PC-9 (cell line): ENCODE data around the gene FGF22. TPM values are rescaled to one million over a fixed set of nuclear protein-coding genes. Genes with fewer than 3 reads are reported as not detected.
"Not testable (repeated sequence)": the region's sequence is repeated elsewhere in the genome, so short reads cannot be mapped to it uniquely, and the experiment has no call there.

Source experiments
- BruUV-seq: library from RNA; stranded (reverse); fragments of 400-500 nt; replicated peaks from 2 replicates; lab custom pipeline; 2021; lab: Mats Ljungman, UMichigan
- CTCF ChIA-PET: fragments of 300-600 bp; sonication (Branson Sonifier 250); formaldehyde crosslinking; loops from one replicate; lab custom pipeline; 2022; ENCODE audit warnings: antibody characterized with exemption; lab: Charles Lee
- POLR2A ChIA-PET: fragments of 300-600 bp; sonication (Branson Sonifier 250); formaldehyde crosslinking; loops from one replicate; lab custom pipeline; 2022; ENCODE audit warnings: antibody characterized with exemption; ENCODE audit not compliant: unreplicated experiment; lab: Charles Lee
- DNase-seq, 2 experiments: peaks; one replicate each; pipeline versions ENCODE4 v3.0.0 to v3.0.0-alpha.2; 2015 to 2022; ENCODE audit warnings: mixed read lengths in 1 of 2
- H2AFZ ChIP-seq: fragments of 200-600 bp; sonication (generic); 2 replicates; pipeline ENCODE4 v1.8.1; 2017; ENCODE audit warnings: antibody characterized with exemption
- H3F3A ChIP-seq: fragments of 200-600 bp; sonication (generic); 2 replicates; pipeline ENCODE4 v1.8.1; 2017; ENCODE audit warnings: antibody characterized with exemption, mild to moderate bottlenecking, low read depth; ENCODE audit not compliant: insufficient read depth
- H3K27ac ChIP-seq: fragments of 200-600 bp; sonication (generic); 2 replicates; pipeline ENCODE4 v1.6.1; 2016; ENCODE audit warnings: mixed run types
- H3K27me3 ChIP-seq: fragments of 200-600 bp; sonication (generic); 2 replicates; pipeline ENCODE4 v1.6.1; 2016; ENCODE audit warnings: low read depth, mixed run types; ENCODE audit not compliant: insufficient read depth
- H3K36me3 ChIP-seq: fragments of 200-600 bp; sonication (generic); 2 replicates; pipeline ENCODE4 v1.6.1; 2016; ENCODE audit warnings: low read depth, mixed run types
- H3K4me1 ChIP-seq: fragments of 200-600 bp; sonication (generic); replicated peaks from 2 replicates; pipeline ENCODE4 v1.6.1; 2016; ENCODE audit warnings: mixed run types; ENCODE audit not compliant: insufficient read depth
- H3K4me2 ChIP-seq: fragments of 200-600 bp; sonication (generic); 2 replicates; pipeline ENCODE4 v1.6.1; 2017; ENCODE audit warnings: mixed run types
- H3K4me3 ChIP-seq: fragments of 200-600 bp; sonication (generic); 2 replicates; pipeline ENCODE4 v1.6.1; 2016; ENCODE audit warnings: mixed run types
- H3K79me2 ChIP-seq: fragments of 200-600 bp; sonication (generic); 2 replicates; pipeline ENCODE4 v1.6.1; 2017; ENCODE audit warnings: low read depth, mixed run types
- H3K9me2 ChIP-seq: fragments of 200-600 bp; sonication (generic); 2 replicates; pipeline ENCODE4 v1.8.1; 2017; ENCODE audit warnings: mild to moderate bottlenecking; ENCODE audit not compliant: insufficient read depth
- H3K9me3 ChIP-seq: fragments of 200-600 bp; sonication (generic); 2 replicates; pipeline ENCODE4 v1.8.1; 2016; ENCODE audit warnings: low read depth; ENCODE audit not compliant: insufficient read depth
- H4K20me1 ChIP-seq: fragments of 200-600 bp; sonication (generic); 2 replicates; pipeline ENCODE4 v1.8.1; 2017; ENCODE audit not compliant: insufficient read depth
- EZH2 ChIP-seq: fragments of 200-600 bp; sonication (generic); IDR thresholded peaks from 2 replicates; pipeline ENCODE4 v1.8.0; 2017; ENCODE audit warnings: antibody characterized with exemption, low read depth
- intact Hi-C: fragments of 100-400 bp; cut with micrococcal nuclease; formaldehyde crosslinking; loops from one replicate; pipeline ENCODE4 v1.10.0; 2022; ENCODE audit not compliant: unreplicated experiment
- total RNA-seq: library from RNA; stranded (reverse); gene quantifications from 2 replicates; pipeline ENCODE4 v1.2.3, GENCODE V29; 2021
- TF ChIP-seq, protein P1 (sequence below): fragments of 200-600 bp; sonication (generic); conservative IDR thresholded peaks from 2 replicates; pipeline ENCODE4 v1.6.1; 2017; ENCODE audit warnings: mixed run types, antibody characterized with exemption, mild to moderate bottlenecking, moderate library complexity

FGF22 gene
- total RNA-seq, 1 experiment from 2014 or later = not detected

DNA sequence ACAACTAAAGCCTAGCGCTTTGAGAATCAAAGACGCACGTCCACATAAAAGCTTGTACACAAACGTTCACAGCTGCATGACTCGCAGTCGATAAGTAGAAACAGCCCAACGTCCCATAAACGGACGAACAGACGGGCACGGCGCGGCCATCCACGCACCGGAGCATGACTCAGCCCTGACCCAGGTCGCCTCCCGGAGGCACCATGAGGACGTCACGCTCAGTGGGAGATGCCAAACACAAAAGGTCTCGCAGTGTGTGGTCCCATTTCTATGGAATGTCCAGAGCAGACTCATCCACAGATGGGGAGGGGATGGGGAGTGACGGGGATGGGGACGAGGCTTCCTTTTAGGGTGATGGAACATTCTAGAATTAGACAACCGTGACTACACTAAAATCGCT lies 15.7 kb upstream of the FGF22 start:
- no peaks in the 10 kb centered on the region for H3K79me2 ChIP-seq
- 0 out of 2 replicates have a peak, but pooled peaks cover 7% of the 10 kb centered on the region for H3K36me3 ChIP-seq
- H2AFZ ChIP-seq = no peak overlapping the region
- no peaks in the 10 kb centered on the region for H3K9me2 ChIP-seq
- H3K4me2 ChIP-seq = no peak overlapping the region
- H3K27ac ChIP-seq = no peak overlapping the region
- intact Hi-C loops = no loop called here
- no peak for DNase-seq
- no peaks in the 10 kb centered on the region for H3K27me3 ChIP-seq
- H3K9me3 ChIP-seq = no peaks in the 10 kb centered on the region
- H3F3A ChIP-seq = no peaks in the 10 kb centered on the region
- no peak overlapping the region for H3K4me3 ChIP-seq
- BruUV-seq = no TSS peak
- TF ChIP-seq, protein P1, sequence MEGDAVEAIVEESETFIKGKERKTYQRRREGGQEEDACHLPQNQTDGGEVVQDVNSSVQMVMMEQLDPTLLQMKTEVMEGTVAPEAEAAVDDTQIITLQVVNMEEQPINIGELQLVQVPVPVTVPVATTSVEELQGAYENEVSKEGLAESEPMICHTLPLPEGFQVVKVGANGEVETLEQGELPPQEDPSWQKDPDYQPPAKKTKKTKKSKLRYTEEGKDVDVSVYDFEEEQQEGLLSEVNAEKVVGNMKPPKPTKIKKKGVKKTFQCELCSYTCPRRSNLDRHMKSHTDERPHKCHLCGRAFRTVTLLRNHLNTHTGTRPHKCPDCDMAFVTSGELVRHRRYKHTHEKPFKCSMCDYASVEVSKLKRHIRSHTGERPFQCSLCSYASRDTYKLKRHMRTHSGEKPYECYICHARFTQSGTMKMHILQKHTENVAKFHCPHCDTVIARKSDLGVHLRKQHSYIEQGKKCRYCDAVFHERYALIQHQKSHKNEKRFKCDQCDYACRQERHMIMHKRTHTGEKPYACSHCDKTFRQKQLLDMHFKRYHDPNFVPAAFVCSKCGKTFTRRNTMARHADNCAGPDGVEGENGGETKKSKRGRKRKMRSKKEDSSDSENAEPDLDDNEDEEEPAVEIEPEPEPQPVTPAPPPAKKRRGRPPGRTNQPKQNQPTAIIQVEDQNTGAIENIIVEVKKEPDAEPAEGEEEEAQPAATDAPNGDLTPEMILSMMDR = no peak
- TF ChIP-seq EZH2 = no peak
- ChIA-PET CTCF (no interaction called here), POLR2A (no interaction called here)
- H4K20me1 ChIP-seq = peaks cover 3% of the 10 kb centered on the region
- no peaks in the 10 kb centered on the region for H3K4me1 ChIP-seq

DNA sequence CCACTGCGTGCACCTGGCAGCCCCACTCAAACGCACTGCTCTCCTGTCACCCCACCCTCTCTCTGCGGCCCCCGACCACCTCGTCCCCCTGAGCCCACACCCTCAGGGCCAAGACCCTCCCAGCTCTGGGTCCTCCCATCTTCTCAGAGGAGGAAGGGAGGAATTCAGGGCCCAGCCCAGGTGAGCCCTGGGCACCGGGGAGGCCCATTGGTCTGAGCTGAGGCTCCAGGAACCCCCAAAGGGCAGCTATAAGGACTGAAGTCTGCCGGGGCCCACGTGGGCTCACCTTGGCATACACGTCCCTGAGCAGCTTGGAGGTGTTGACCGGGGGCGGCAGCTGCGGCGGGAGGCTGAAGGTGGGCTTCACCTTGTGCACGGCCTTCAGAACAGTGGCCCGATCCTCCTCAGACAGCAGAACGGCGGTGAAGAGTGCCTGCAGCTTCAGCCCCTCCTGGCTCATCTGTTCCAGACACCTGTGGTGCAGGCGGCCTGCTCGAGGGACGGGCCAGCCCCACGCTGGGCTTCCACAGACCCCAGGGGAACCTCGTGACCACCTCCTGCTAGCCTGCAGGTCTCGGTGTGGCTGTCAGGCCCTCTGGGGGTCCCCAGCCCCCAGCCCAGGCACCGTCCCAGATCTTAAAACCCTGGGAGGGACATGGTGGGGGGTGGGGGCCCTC lies 15.1 kb upstream of the FGF22 start:
- Histone ChIP-seq H3K27ac (no peak overlapping the region), H3K4me1 (no peaks in the 10 kb centered on the region), H3K79me2 (no peaks in the 10 kb centered on the region), H3K4me3 (no peak overlapping the region), H3K27me3 (no peaks in the 10 kb centered on the region), H3K9me3 (no peaks in the 10 kb centered on the region), H3F3A (no peaks in the 10 kb centered on the region), H3K36me3 (0 out of 2 replicates have a peak, but pooled peaks cover 7% of the 10 kb centered on the region), H3K4me2 (no peak overlapping the region), H3K9me2 (no peaks in the 10 kb centered on the region), H2AFZ (no peak overlapping the region), H4K20me1 (peaks cover 4% of the 10 kb centered on the region)
- CTCF ChIA-PET = no interaction called here
- no peak for DNase-seq
- POLR2A ChIA-PET = no interaction called here
- TF ChIP-seq, protein P1 = no peak
- TF ChIP-seq EZH2 = no peak
- no TSS peak for BruUV-seq
- intact Hi-C loops = no loop called here

DNA sequence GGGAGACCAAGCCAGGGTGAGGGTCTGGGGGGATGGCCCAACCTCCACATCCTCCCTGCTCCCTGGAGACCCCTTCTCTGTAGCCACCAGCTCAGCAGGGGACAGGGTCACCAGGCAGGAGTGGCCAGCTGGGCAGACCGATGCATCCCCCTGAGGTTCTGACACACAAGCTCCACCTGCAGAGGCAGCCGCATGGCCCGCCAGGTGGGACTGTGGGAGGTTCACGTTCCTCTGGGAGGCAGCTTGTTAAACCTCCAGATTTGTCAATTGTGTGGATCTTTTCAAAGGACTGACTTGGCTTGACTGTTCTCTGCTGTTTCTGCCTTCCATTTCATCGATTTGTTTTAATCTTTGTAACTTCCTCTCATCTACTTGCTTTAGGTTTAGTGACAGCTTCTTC lies 14.4 kb upstream of the FGF22 start:
- ChIA-PET POLR2A (no interaction called here), CTCF (no interaction called here)
- H3K4me1 ChIP-seq = no peaks in the 10 kb centered on the region
- no peak for DNase-seq
- no peaks in the 10 kb centered on the region for H3K27me3 ChIP-seq
- H3K27ac ChIP-seq = no peak overlapping the region
- no peaks in the 10 kb centered on the region for H3F3A ChIP-seq
- no peak overlapping the region for H3K4me2 ChIP-seq
- H3K4me3 ChIP-seq = no peak overlapping the region
- H3K79me2 ChIP-seq = no peaks in the 10 kb centered on the region; the same call in 1 of the 2 replicates
- no peaks in the 10 kb centered on the region for H3K9me2 ChIP-seq
- no peaks in the 10 kb centered on the region for H3K9me3 ChIP-seq
- no TSS peak for BruUV-seq
- TF ChIP-seq, protein P1 = no peak
- TF ChIP-seq EZH2 = no peak
- intact Hi-C loops = no loop called here
- peaks cover 5% of the 10 kb centered on the region for H4K20me1 ChIP-seq
- no peak overlapping the region for H2AFZ ChIP-seq
- 0 out of 2 replicates have a peak, but pooled peaks cover 7% of the 10 kb centered on the region for H3K36me3 ChIP-seq

DNA sequence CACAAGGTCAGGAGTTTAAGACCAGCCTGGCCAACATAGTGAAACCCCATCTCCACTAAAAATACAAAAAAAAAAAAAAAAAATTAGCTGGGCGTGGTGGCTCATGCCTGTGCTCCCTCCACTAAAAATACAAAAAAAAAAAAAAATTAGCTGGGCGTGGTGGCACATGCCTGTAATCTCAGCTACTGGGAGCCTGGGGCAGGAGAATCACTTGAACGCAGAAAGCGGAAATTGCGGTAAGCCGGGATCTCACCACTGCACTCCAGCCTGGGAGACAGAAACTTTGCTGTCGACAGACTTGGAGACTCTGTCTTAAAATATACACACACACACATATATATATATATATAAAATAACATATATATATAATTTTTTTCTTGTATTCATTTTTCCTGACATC lies 13.1 kb upstream of the FGF22 start:
- intact Hi-C loops, H3K4me2 ChIP-seq, POLR2A ChIA-PET, H3K36me3 ChIP-seq, H3F3A ChIP-seq, H3K9me2 ChIP-seq, H3K4me1 ChIP-seq, H2AFZ ChIP-seq, H3K27me3 ChIP-seq, BruUV-seq, H3K4me3 ChIP-seq, DNase-seq, H3K9me3 ChIP-seq, H3K27ac ChIP-seq: not testable (repeated sequence)
- H3K79me2 ChIP-seq = peaks cover 11% of the 10 kb centered on the region
- CTCF ChIA-PET = interaction anchor here (0.6 kb wide), 1 partner anchor 108 kb away, joined by 3 read pairs; no protein-coding TSS in a partner anchor
- H4K20me1 ChIP-seq = peaks cover 11% of the 10 kb centered on the region
